Gastroesophageal sphincter (tissue), 4 donors: Measurements from ENCODE around the gene C14orf132. TPM values are rescaled to one million over a fixed set of nuclear protein-coding genes. Genes with fewer than 3 reads are reported as not detected.

Experiments used
- ATAC-seq: fragments of 150-250 bp; one replicate; pipeline ENCODE4 v1.9.1; 2016; ENCODE audit warnings: mild to moderate bottlenecking, moderate library complexity
- H3K27ac ChIP-seq, 4 donors: fragments of 200-600 bp; sonication (generic) in 3 of 4; 1 replicate in 3 of 4; 2 replicates in 1 of 4; pipeline ENCODE4 v1.5.1; 2016 to 2019
- H3K27me3 ChIP-seq: fragments of 200-600 bp; sonication (generic); one replicate; pipeline ENCODE4 v1.5.1; 2019
- H3K36me3 ChIP-seq, 2 donors: fragments of 200-600 bp; sonication (generic); one replicate each; pipeline ENCODE4 v1.5.1; 2019; ENCODE audit warnings: control low read depth in 1 of 2
- H3K4me1 ChIP-seq, 3 donors: fragments of 200-600 bp; sonication (generic); 1 replicate in 2 of 3; 2 replicates in 1 of 3; pipeline ENCODE4 v1.5.1; 2016 to 2019; ENCODE audit warnings: control low read depth in 2 of 3
- H3K4me3 ChIP-seq, 2 donors: fragments of 200-600 bp; sonication (generic); one replicate each; pipeline ENCODE4 v1.5.1; 2019; ENCODE audit warnings: mild to moderate bottlenecking in 1 of 2, moderate library complexity in 1 of 2
- H3K9me3 ChIP-seq, 3 donors: fragments of 200-600 bp; sonication (generic); one replicate each; pipeline ENCODE4 v1.5.1; 2017 to 2019; ENCODE audit warnings: control low read depth in 2 of 3
- EP300 ChIP-seq: sonication (generic); formaldehyde crosslinking; IDR thresholded peaks from one replicate; pipeline ENCODE4 v1.6.1; 2017; ENCODE audit warnings: antibody characterized with exemption, mild to moderate bottlenecking
- POLR2A ChIP-seq, 2 donors: fragments of 450-650 bp; IDR thresholded peaks; one replicate each; pipeline ENCODE4 v1.6.1; 2017; ENCODE audit warnings: antibody characterized with exemption in 2 of 2, mild to moderate bottlenecking in 2 of 2, moderate library complexity in 1 of 2
- POLR2AphosphoS5 ChIP-seq: sonication (generic); formaldehyde crosslinking; IDR thresholded peaks from one replicate; pipeline ENCODE4 v1.6.1; 2017; ENCODE audit warnings: antibody characterized with exemption
- WGBS, 2 donors: methylation state at CpG; one replicate each; pipeline ENCODE4 v1.1.5; 2018; ENCODE audit warnings: low coverage in 1 of 2; 5-methylcytosine and 5-hydroxymethylcytosine counted together
- total RNA-seq, 4 donors: library from RNA; depleted of rRNA; stranded (reverse); fragments of >200 nt; gene quantifications; one replicate each; pipeline ENCODE4 v1.1.0, GENCODE V29; 2016
- TF ChIP-seq, protein P1 (sequence below), 4 experiments: fragments of 200-600 bp in 2 of 4; fragments of 450-650 bp in 2 of 4; sonication (generic) in 1 of 4; IDR thresholded peaks; one replicate each; pipeline ENCODE4 v1.5.1; 2017 to 2019; ENCODE audit warnings: antibody characterized with exemption in 4 of 4, mild to moderate bottlenecking in 2 of 4, moderate library complexity in 2 of 4

The C14orf132 gene
- total RNA-seq, 4 donors from 2014 or later, result 52.0 to 135 (median 74.6) TPM

DNA sequence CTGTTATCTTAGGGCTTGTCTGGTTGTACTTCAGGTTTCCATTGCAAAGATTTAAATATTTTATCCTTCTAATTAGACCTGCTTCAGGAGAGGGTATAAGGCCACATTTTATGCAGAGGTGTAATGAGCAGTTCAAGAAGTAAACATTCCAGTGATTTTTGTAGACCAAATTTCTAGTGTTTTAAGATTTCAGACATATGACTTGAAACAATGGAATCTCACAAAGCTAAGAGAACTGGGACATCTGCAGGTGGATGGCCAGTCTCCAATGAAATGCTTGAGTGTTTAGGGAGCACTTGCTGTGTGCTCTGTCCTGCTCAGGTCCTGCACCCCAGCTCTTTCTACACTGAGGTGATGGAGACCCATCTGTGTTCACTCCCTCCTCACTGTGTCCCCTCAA lies 7.9 kb downstream of the C14orf132 start:
- peak overlapping the region in 1 of 4 donors; percentile 5 for H3K27ac ChIP-seq
- no peak for ATAC-seq
- no peaks in the 10 kb centered on the region for H3K9me3 ChIP-seq
- no peak for TF ChIP-seq POLR2AphosphoS5
- no peak for TF ChIP-seq EP300
- no peak for TF ChIP-seq POLR2A (IDR thresholded peaks at IDR 0.05)
- TF ChIP-seq, protein P1, sequence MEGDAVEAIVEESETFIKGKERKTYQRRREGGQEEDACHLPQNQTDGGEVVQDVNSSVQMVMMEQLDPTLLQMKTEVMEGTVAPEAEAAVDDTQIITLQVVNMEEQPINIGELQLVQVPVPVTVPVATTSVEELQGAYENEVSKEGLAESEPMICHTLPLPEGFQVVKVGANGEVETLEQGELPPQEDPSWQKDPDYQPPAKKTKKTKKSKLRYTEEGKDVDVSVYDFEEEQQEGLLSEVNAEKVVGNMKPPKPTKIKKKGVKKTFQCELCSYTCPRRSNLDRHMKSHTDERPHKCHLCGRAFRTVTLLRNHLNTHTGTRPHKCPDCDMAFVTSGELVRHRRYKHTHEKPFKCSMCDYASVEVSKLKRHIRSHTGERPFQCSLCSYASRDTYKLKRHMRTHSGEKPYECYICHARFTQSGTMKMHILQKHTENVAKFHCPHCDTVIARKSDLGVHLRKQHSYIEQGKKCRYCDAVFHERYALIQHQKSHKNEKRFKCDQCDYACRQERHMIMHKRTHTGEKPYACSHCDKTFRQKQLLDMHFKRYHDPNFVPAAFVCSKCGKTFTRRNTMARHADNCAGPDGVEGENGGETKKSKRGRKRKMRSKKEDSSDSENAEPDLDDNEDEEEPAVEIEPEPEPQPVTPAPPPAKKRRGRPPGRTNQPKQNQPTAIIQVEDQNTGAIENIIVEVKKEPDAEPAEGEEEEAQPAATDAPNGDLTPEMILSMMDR (IDR thresholded peaks at IDR 0.05), result no peak
- no peak overlapping the region for H3K4me3 ChIP-seq
- no peaks in the 10 kb centered on the region for H3K27me3 ChIP-seq
- H3K4me1 ChIP-seq, result peaks cover 3 to 46% (median 12%) of the 10 kb centered on the region in 3 donors
- no peaks in the 10 kb centered on the region for H3K36me3 ChIP-seq

DNA sequence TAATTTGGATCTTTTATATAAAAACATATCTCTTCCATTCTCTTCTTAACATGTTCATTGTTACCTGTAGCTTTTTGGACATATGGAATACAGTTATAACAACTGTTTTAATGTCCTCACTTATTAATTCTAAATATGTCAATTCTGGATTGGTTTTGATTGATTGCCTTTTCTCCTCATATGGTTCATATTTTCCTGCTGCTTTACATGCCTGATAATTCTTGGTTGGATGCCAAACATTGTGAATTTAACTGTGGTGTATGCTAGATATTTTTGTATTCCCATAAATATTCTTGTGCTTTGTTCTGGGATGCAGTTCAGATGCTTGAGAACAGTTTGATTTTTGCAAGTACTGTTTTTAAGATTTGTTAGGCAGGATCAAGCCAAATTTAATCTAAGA lies 10.8 kb downstream of the C14orf132 start:
- Histone ChIP-seq H3K4me3 (no peak overlapping the region), H3K9me3 (no peaks in the 10 kb centered on the region), H3K4me1 (peaks cover 3 to 53% (median 22%) of the 10 kb centered on the region in 3 donors), H3K27me3 (no peaks in the 10 kb centered on the region), H3K27ac (peak overlapping the region in 3 of 4 donors; percentile 15 to 89 (median 25)), H3K36me3 (no peaks in the 10 kb centered on the region)
- TF ChIP-seq POLR2AphosphoS5 (no peak), POLR2A (IDR thresholded peaks at IDR 0.05) (no peak), EP300 (no peak)
- TF ChIP-seq, protein P1 (IDR thresholded peaks at IDR 0.05), result no peak
- ATAC-seq, result no peak

DNA sequence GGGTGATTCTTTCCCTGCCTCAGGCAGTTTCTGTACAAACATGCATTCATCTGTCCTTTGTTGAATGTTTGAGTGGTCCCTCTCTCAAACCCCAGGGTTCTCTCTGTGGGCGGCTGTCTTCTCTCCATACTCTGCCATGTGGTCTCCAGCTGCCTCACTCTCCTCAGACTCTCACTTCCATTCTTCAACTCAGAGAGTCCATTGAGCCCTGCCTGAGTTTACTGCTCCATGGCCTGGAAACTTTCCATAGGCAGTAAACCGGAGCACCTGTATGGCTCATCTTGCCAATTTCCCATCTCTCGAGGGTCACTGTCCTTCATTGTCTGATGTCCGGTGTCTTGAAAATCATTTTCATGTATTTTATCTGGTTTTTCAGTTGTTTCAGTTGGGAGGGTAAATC lies 11.3 kb downstream of the C14orf132 start:
- TF ChIP-seq POLR2AphosphoS5, result no peak
- TF ChIP-seq, protein P1 (IDR thresholded peaks at IDR 0.05), result no peak
- no peak for TF ChIP-seq EP300
- no peak for TF ChIP-seq POLR2A (IDR thresholded peaks at IDR 0.05)
- no peaks in the 10 kb centered on the region for H3K36me3 ChIP-seq
- H3K4me1 ChIP-seq, result peaks cover 3 to 59% (median 22%) of the 10 kb centered on the region in 3 donors
- no peak overlapping the region for H3K4me3 ChIP-seq
- H3K27me3 ChIP-seq, result no peaks in the 10 kb centered on the region
- 65 to 77% methylated on average over 3 to 4 of the region's 4 CpGs for WGBS, 2 donors
- ATAC-seq, result no peak
- H3K27ac ChIP-seq, result peak overlapping the region in 3 of 4 donors; percentile 15 to 89 (median 25)
- H3K9me3 ChIP-seq, result no peaks in the 10 kb centered on the region

DNA sequence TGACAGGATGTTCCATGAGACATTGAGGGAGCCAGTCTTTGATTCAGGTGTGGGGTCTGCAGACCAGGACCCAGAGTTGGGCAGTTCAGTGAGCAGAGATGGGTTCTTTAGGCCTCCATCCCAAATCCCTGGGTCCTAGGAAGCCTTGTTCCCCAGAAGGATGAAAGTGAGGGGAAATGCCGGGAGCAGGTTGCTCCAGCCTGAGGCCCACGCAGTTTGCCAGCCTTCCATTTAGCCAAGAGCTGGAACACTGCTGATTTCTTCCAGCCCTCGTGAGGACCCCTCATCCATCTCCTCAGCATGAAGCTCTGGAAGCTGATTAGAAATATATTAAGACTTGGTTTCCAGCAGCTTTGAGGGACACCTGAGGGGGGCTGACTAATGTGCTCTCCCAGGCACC lies 12.1 kb downstream of the C14orf132 start:
- Histone ChIP-seq H3K4me3 (no peak overlapping the region), H3K36me3 (no peaks in the 10 kb centered on the region), H3K9me3 (no peaks in the 10 kb centered on the region), H3K27me3 (no peaks in the 10 kb centered on the region), H3K27ac (peak overlapping the region in 2 of 4 donors; percentile 15 to 89), H3K4me1 (peaks cover 3 to 66% (median 22%) of the 10 kb centered on the region in 3 donors)
- no peak for ATAC-seq
- TF ChIP-seq, protein P1 (IDR thresholded peaks at IDR 0.05), result no peak
- no peak for TF ChIP-seq EP300
- TF ChIP-seq POLR2AphosphoS5, result no peak
- TF ChIP-seq POLR2A (IDR thresholded peaks at IDR 0.05), result no peak
- 90% methylated on average over 2 of the region's 3 CpGs; no CpG with 5 or more reads in 1 of the 2 donors for WGBS, 2 donors

DNA sequence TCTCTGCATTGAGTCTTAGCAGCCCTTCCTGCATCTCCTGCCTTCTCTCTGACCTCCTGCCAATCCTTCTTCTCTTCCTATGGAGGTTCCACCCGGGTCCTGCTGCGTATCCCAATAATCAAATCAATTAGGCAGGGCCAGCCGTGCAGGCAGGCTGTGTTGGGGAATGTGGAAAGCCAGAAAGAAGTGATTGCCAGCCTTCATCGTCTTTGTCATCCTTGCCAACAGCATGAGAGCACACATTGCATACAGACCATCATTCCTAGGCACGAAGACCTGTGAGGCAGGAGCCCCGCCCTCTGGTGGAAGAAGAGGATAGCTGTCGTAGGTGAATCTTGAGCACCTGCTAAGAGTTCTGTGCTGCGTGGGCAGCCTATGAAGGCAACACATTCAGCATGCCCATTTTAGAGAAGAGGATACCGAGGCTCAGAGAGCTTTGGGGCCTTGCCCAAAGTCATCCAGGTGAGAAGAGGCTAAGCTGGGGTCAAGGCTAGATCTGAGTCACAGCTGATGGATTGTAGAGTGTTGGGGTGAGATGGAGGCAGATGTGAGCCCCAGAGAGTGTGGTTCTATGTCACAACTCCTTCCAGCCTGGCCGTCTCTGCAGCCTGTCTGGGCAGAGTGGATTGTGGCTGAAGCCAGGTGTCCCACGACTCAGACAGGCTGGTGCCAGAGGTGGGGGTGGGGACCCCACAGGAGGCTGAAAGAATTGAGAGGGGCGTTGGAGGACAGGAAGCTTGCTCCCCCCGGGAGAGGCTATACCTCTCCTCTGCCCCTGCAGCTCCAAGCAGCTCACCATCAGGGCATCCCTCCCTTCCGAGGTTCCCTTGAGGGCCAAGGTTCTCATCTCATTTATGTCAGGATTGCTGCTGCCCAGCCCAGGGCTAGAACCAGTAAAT lies 12.7 kb downstream of the C14orf132 start:
- Histone ChIP-seq H3K9me3 (no peaks in the 10 kb centered on the region), H3K27me3 (no peaks in the 10 kb centered on the region), H3K27ac (peak overlapping the region in 3 of 4 donors; percentile 84 to 93 (median 89)), H3K4me1 (peaks cover 3 to 66% (median 22%) of the 10 kb centered on the region in 3 donors), H3K4me3 (no peak overlapping the region), H3K36me3 (no peaks in the 10 kb centered on the region)
- 67 to 89% methylated on average over 3 to 5 of the region's 14 CpGs for WGBS, 2 donors
- TF ChIP-seq POLR2A (IDR thresholded peaks at IDR 0.05), result no peak
- TF ChIP-seq EP300, result no peak
- TF ChIP-seq, protein P1 (IDR thresholded peaks at IDR 0.05), result no peak
- TF ChIP-seq POLR2AphosphoS5, result no peak
- no peak for ATAC-seq
